Activated B cell treated with CpG ODN at 0.5 μM for 24 hours (primary cell): ENCODE data around the gene OAS1. TPM values are rescaled to one million over a fixed set of nuclear protein-coding genes. Genes with fewer than 3 reads are reported as not detected.
"Not testable (repeated sequence)": the region's sequence is repeated elsewhere in the genome, so short reads cannot be mapped to it uniquely, and the experiment has no call there.

ENCODE experiments used
- ATAC-seq: fragments of 200-7000 bp; cut with Tn5 transposase; one replicate; pipeline ENCODE4 v1.10.0; 2021; ENCODE audit warnings: low read depth, mild to moderate bottlenecking, moderate library complexity
- CTCF ChIA-PET: fragments of 350-600 bp; sonication (Branson Sonifier 250); formaldehyde crosslinking; loops from one replicate; lab custom pipeline; 2021; ENCODE audit warnings: antibody characterized with exemption; lab: Charles Lee
- POLR2A ChIA-PET: fragments of 350-600 bp; sonication (Branson Sonifier 250); formaldehyde crosslinking; loops from one replicate; lab custom pipeline; 2021; ENCODE audit warnings: antibody characterized with exemption; lab: Charles Lee
- DNase-seq: peaks from one replicate; pipeline ENCODE4 v3.0.0; 2022
- H3K27ac Mint-ChIP-seq: one replicate; pipeline ENCODE4 v1.8.0; 2020; ENCODE audit warnings: mixed read lengths
- H3K27me3 Mint-ChIP-seq: one replicate; pipeline ENCODE4 v1.8.0; 2021; ENCODE audit warnings: mixed read lengths
- H3K36me3 Mint-ChIP-seq: one replicate; pipeline ENCODE4 v1.8.0; 2021; ENCODE audit warnings: low read depth, mixed read lengths
- H3K4me1 Mint-ChIP-seq: one replicate; pipeline ENCODE4 v1.8.0; 2021; ENCODE audit warnings: mixed read lengths
- H3K4me3 Mint-ChIP-seq: one replicate; pipeline ENCODE4 v1.8.0; 2020; ENCODE audit warnings: mild to moderate bottlenecking, mixed read lengths
- H3K9me3 Mint-ChIP-seq: one replicate; pipeline ENCODE4 v1.8.0; 2020; ENCODE audit warnings: mixed read lengths
- intact Hi-C: fragments of 100-400 bp; cut with micrococcal nuclease; formaldehyde crosslinking; loops from one replicate; pipeline ENCODE4 v1.15.1; 2024
- total RNA-seq: library from RNA; stranded (reverse); gene quantifications from 2 replicates; pipeline ENCODE4 v1.2.3, GENCODE V29; 2022
- TF ChIP-seq, protein P1 (sequence below): fragments of 200-600 bp; IDR thresholded peaks from one replicate; pipeline ENCODE4 v1.8.0; 2022; ENCODE audit warnings: antibody characterized with exemption, mild to moderate bottlenecking

The OAS1 gene
- total RNA-seq, 1 donor from 2014 or later = 30.6 TPM

DNA sequence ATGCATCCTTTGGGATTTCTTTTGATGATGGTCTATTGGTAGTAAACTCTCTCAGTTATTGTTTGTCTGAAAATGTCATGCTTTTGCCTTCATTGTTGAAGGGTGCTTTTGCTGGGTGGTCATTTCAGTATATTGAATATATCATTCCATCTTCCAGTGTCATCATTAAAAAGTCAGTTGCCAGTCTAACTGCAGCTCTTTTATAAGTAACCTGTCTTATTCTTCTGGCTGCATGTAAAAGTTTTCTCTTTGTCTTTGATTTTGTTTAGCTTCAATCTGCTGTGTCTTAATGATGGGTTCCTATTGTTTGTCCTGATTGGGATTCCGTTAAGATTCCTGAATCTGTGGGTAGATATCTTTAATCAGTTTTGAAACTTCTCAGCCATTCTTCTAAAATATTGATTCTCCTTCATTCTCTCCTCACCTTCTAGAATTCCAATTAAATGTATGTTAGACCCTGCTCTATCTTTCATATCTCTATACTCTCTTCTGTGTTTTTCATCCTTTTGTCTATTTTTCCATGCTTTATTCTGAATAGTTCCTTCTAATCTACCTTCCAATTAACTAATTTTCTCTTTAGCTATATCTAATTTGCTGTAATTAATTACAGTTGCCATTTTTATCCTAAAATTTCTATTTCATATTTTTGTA is 6.4 kb downstream of the OAS1 start:
- Mint-ChIP-seq H3K4me1 (peaks cover 56% of the 10 kb centered on the region), H3K27me3 (no peaks in the 10 kb centered on the region), H3K4me3 (no peak overlapping the region), H3K27ac (no peak overlapping the region), H3K36me3 (peaks cover 89% of the 10 kb centered on the region), H3K9me3 (peaks cover 11% of the 10 kb centered on the region)
- TF ChIP-seq, protein P1, sequence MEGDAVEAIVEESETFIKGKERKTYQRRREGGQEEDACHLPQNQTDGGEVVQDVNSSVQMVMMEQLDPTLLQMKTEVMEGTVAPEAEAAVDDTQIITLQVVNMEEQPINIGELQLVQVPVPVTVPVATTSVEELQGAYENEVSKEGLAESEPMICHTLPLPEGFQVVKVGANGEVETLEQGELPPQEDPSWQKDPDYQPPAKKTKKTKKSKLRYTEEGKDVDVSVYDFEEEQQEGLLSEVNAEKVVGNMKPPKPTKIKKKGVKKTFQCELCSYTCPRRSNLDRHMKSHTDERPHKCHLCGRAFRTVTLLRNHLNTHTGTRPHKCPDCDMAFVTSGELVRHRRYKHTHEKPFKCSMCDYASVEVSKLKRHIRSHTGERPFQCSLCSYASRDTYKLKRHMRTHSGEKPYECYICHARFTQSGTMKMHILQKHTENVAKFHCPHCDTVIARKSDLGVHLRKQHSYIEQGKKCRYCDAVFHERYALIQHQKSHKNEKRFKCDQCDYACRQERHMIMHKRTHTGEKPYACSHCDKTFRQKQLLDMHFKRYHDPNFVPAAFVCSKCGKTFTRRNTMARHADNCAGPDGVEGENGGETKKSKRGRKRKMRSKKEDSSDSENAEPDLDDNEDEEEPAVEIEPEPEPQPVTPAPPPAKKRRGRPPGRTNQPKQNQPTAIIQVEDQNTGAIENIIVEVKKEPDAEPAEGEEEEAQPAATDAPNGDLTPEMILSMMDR = no peak
- POLR2A ChIA-PET = interaction anchor here (0.7 kb wide), 1 partner anchor 65 kb away, joined by 3 read pairs; the partner anchor contains the start of gene OAS2
- intact Hi-C loops = no loop called here
- CTCF ChIA-PET = interaction anchor here (1.5 kb wide), 1 partner anchor 13 kb away, joined by 5 read pairs; no protein-coding TSS in a partner anchor
- no peak for ATAC-seq
- DNase-seq = no peak

DNA sequence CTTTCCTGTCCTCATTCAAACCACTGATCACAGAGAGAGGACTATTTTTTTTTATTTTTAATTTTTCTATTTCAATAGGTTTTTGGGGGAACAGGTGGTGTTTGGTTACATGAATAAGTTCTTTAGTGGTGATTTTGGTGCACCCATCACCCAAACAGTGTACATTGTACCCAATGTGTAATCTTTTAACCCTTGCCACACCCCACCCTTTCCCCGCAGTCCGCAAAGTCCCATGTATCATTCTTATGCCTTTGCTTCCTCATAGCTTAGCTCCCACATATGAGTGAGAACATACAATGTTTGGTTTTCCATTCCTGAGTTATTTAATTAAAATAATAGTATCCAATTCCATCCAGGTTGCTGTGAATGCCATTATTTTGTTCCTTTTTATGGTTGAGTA is 7.1 kb downstream of the OAS1 start:
- H3K27ac Mint-ChIP-seq, H3K27me3 Mint-ChIP-seq, intact Hi-C loops, H3K4me3 Mint-ChIP-seq, DNase-seq, ATAC-seq: not testable (repeated sequence)
- ChIA-PET CTCF (interaction anchor here (1.5 kb wide), 1 partner anchor 14 kb away, joined by 5 read pairs; no protein-coding TSS in a partner anchor), POLR2A (interaction anchor here (0.7 kb wide), 1 partner anchor 64 kb away, joined by 3 read pairs; the partner anchor contains the start of gene OAS2)
- Mint-ChIP-seq H3K9me3 (peaks cover 11% of the 10 kb centered on the region), H3K36me3 (peaks cover 90% of the 10 kb centered on the region), H3K4me1 (peaks cover 48% of the 10 kb centered on the region)

DNA sequence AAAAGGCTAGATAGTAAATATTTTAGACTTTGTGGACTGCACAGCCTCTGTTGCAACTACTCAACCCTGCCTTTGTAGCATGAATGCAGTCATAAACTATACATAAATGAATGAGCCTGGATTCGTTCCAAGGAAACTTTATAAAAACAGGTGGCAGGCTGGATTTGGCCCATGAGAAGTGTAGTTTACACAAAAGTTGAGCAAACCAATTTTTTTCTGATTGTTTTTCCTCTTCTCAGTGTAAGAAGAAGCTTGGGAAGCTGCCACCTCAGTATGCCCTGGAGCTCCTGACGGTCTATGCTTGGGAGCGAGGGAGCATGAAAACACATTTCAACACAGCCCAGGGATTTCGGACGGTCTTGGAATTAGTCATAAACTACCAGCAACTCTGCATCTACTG is 9.5 kb downstream of the OAS1 start:
- no peaks in the 10 kb centered on the region for H3K27me3 Mint-ChIP-seq
- peaks cover 11% of the 10 kb centered on the region for H3K9me3 Mint-ChIP-seq
- peaks cover 93% of the 10 kb centered on the region for H3K36me3 Mint-ChIP-seq
- ChIA-PET POLR2A (interaction anchor here (1.4 kb wide), 1 partner anchor 10 kb away, joined by 7 read pairs; the partner anchor contains the start of gene OAS1), CTCF (interaction anchor here (0.7 kb wide), 1 partner anchor 13 kb away, joined by 4 read pairs; no protein-coding TSS in a partner anchor)
- peaks cover 26% of the 10 kb centered on the region for H3K4me1 Mint-ChIP-seq
- DNase-seq (no peak), ATAC-seq (no peak)
- no peak overlapping the region for H3K27ac Mint-ChIP-seq
- intact Hi-C loops = no loop called here
- TF ChIP-seq, protein P1 = no peak
- no peak overlapping the region for H3K4me3 Mint-ChIP-seq

DNA sequence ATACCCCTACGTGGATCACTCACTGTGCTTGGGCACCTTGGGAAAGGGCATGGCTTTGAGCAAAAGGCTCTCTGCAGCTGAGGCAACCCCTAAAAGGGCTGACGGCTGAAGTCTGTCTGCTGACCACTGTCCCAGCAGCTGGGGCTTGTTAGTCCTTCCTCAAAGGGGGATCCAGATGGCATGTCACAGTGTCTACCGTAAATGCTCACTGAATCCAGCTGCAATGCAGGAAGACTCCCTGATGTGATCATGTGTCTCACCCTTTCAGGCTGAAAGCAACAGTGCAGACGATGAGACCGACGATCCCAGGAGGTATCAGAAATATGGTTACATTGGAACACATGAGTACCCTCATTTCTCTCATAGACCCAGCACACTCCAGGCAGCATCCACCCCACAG is 12.4 kb downstream of the OAS1 start:
- ChIA-PET CTCF (no interaction called here), POLR2A (no interaction called here)
- ATAC-seq (no peak), DNase-seq (no peak)
- TF ChIP-seq, protein P1 = no peak
- no peak overlapping the region for H3K4me3 Mint-ChIP-seq
- intact Hi-C loops = no loop called here
- no peak overlapping the region for H3K27ac Mint-ChIP-seq
- H3K36me3 Mint-ChIP-seq = peaks cover 90% of the 10 kb centered on the region
- H3K27me3 Mint-ChIP-seq = no peaks in the 10 kb centered on the region
- H3K4me1 Mint-ChIP-seq = peaks cover 24% of the 10 kb centered on the region
- no peaks in the 10 kb centered on the region for H3K9me3 Mint-ChIP-seq

DNA sequence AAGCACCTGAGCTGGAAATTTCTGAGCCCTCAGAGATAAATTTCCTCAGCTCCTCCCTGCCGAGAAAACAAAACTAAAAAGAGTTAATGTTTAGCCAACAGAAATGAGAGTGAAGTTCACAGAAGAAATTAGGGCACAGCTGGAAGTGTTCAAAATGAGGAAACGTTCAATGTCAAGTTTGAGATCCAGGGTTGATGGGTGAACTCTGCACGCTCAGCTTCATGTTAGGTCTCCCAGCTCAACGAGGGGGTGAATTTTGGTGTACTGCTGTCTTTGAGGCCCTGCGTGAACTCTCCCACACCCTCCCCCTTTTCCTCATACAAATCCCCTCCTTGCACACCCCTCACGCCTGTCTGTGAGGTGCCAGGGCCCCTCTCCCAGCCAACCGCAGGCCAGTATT is 18.2 kb downstream of the OAS1 start:
- intact Hi-C loops = loop anchor here (2.0 kb wide), 1 partner anchor 18 kb away; the partner anchor contains the start of gene OAS1
- no peaks in the 10 kb centered on the region for H3K27me3 Mint-ChIP-seq
- H3K9me3 Mint-ChIP-seq = no peaks in the 10 kb centered on the region
- CTCF ChIA-PET = interaction anchor here (1.2 to 1.4 kb wide), 3 partner anchors 24 to 124 kb away, joined by 4 to 5 read pairs (median 4); no protein-coding TSS in a partner anchor
- DNase-seq (no peak), ATAC-seq (peak; percentile 64)
- H3K4me3 Mint-ChIP-seq = peak overlapping the region; percentile 28
- H3K27ac Mint-ChIP-seq = peak overlapping the region; percentile 73
- peaks cover 46% of the 10 kb centered on the region for H3K4me1 Mint-ChIP-seq
- TF ChIP-seq, protein P1 = no peak
- POLR2A ChIA-PET = interaction anchor here (0.8 to 3.1 kb wide), 3 partner anchors 17 to 299 kb away, joined by 3 to 16 read pairs (median 10); partner anchors contain the start of genes OAS1 and OAS2
- peaks cover 40% of the 10 kb centered on the region for H3K36me3 Mint-ChIP-seq

DNA sequence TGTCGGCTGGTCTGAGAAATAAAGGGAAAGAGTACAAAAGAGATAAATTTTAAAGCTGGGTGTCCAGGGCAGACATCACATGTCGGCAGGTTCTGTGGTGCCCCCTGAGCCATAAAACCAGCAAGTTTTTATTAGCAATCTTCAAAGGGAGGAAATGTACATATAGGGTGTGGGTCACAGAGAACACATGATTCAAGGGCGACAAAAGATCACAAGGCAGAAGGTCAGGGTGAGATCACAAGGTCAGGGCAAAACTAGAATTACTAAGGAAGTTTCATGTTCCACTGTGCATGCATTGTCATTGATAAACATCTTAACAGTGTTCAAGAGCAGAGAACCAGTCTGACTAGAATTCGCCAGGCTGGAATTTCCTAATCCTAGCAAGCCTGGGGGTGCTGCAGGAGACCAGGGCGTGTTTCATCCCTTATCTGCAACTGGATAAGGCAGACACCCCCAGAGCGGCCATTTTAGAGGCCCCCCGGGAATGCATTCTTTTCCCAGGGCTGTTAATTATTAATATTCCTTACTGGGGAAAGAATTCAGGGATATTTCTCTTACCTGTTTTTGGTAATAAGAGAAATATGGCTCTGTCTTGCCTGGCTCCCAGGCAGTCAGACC is 19.8 kb downstream of the OAS1 start:
- POLR2A ChIA-PET = interaction anchor here (1.1 to 3.1 kb wide), 3 partner anchors 12 to 52 kb away, joined by 3 to 16 read pairs (median 10); partner anchors contain the start of genes OAS1, OAS2 and OAS3
- peak; percentile 11 for ATAC-seq
- intact Hi-C loops = loop anchor here (1.0 kb wide), 1 partner anchor 12 kb away; the partner anchor contains the start of gene OAS3
- H3K27ac Mint-ChIP-seq = peak overlapping the region; percentile 88
- CTCF ChIA-PET, H3K9me3 Mint-ChIP-seq, H3K27me3 Mint-ChIP-seq, DNase-seq: not testable (repeated sequence)
- peak overlapping the region; percentile 67 for H3K4me3 Mint-ChIP-seq
- H3K4me1 Mint-ChIP-seq = peaks cover 46% of the 10 kb centered on the region
- peaks cover 28% of the 10 kb centered on the region for H3K36me3 Mint-ChIP-seq
